Upper lobe of right lung (tissue), 1 donor: ENCODE data around the gene THAP3. TPM values are rescaled to one million over a fixed set of nuclear protein-coding genes. Genes with fewer than 3 reads are reported as not detected.

Source experiments
- ATAC-seq: fragments of 200-7000 bp; cut with Tn5 transposase; one replicate; pipeline ENCODE4 v1.9.1; 2020; ENCODE audit warnings: mild to moderate bottlenecking, moderate library complexity
- DNase-seq: peaks from one replicate; pipeline ENCODE4 v3.0.0-alpha.2; 2020
- H3K27ac ChIP-seq: fragments of 200-600 bp; one replicate; pipeline ENCODE4 v1.8.0; 2022
- H3K27me3 ChIP-seq: fragments of 200-600 bp; one replicate; pipeline ENCODE4 v1.8.0; 2022; ENCODE audit warnings: mild to moderate bottlenecking
- H3K36me3 ChIP-seq: fragments of 200-600 bp; one replicate; pipeline ENCODE4 v1.8.0; 2022
- H3K4me1 ChIP-seq: fragments of 200-600 bp; one replicate; pipeline ENCODE4 v1.8.0; 2022
- H3K4me3 ChIP-seq: fragments of 200-600 bp; one replicate; pipeline ENCODE4 v1.8.0; 2022; ENCODE audit warnings: mild to moderate bottlenecking
- H3K9me3 ChIP-seq: fragments of 200-600 bp; one replicate; pipeline ENCODE4 v1.8.0; 2022
- intact Hi-C: fragments of 100-400 bp; cut with DNase I; formaldehyde crosslinking; loops from one replicate; pipeline ENCODE4 v1.11.0; 2022
- total RNA-seq: library from RNA; stranded (reverse); fragmentation: NEBNext Ultra II Directional; extraction: Animal tissue kit (Norgen Biotek cat#: 25700); gene quantifications from one replicate; pipeline ENCODE4 v1.2.1, GENCODE V29; 2021
- TF ChIP-seq, protein P1 (sequence below): fragments of 200-600 bp; IDR thresholded peaks from one replicate; pipeline ENCODE4 v1.8.0; 2022; ENCODE audit warnings: antibody characterized with exemption
- donor health status: DM: no; HTN: yes; CAD: no; lungs with severe emphysema.

The THAP3 gene
- total RNA-seq, 1 donor from 2014 or later: 15.3 TPM

DNA sequence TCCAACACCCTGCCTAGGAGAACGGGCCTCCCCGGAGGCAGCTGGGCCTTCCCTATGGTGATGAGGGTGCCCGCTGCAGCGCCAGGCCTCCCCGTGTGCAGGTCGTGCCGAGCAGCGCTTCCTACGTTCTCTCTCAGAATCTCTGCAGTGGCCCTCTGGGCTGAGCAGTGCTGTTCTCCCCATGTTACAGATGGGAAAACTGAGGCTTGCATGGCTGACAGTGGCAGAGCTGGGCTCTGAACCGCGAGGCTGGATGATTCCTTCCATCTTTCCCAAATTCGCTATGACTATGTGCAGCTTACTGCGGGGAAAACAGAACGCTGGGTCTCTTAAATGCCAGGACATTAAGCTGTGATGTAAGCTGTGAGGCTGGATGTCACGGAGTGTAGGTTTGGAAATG, 30.9 kb upstream of the THAP3 start:
- Histone ChIP-seq H3K27ac (no peak overlapping the region), H3K36me3 (peaks cover 89% of the 10 kb centered on the region), H3K4me3 (no peak overlapping the region), H3K27me3 (no peaks in the 10 kb centered on the region), H3K4me1 (peaks cover 16% of the 10 kb centered on the region), H3K9me3 (no peaks in the 10 kb centered on the region)
- DNase-seq: no peak
- intact Hi-C loops: no loop called here
- ATAC-seq: no peak
- TF ChIP-seq, protein P1, sequence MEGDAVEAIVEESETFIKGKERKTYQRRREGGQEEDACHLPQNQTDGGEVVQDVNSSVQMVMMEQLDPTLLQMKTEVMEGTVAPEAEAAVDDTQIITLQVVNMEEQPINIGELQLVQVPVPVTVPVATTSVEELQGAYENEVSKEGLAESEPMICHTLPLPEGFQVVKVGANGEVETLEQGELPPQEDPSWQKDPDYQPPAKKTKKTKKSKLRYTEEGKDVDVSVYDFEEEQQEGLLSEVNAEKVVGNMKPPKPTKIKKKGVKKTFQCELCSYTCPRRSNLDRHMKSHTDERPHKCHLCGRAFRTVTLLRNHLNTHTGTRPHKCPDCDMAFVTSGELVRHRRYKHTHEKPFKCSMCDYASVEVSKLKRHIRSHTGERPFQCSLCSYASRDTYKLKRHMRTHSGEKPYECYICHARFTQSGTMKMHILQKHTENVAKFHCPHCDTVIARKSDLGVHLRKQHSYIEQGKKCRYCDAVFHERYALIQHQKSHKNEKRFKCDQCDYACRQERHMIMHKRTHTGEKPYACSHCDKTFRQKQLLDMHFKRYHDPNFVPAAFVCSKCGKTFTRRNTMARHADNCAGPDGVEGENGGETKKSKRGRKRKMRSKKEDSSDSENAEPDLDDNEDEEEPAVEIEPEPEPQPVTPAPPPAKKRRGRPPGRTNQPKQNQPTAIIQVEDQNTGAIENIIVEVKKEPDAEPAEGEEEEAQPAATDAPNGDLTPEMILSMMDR: no peak

DNA sequence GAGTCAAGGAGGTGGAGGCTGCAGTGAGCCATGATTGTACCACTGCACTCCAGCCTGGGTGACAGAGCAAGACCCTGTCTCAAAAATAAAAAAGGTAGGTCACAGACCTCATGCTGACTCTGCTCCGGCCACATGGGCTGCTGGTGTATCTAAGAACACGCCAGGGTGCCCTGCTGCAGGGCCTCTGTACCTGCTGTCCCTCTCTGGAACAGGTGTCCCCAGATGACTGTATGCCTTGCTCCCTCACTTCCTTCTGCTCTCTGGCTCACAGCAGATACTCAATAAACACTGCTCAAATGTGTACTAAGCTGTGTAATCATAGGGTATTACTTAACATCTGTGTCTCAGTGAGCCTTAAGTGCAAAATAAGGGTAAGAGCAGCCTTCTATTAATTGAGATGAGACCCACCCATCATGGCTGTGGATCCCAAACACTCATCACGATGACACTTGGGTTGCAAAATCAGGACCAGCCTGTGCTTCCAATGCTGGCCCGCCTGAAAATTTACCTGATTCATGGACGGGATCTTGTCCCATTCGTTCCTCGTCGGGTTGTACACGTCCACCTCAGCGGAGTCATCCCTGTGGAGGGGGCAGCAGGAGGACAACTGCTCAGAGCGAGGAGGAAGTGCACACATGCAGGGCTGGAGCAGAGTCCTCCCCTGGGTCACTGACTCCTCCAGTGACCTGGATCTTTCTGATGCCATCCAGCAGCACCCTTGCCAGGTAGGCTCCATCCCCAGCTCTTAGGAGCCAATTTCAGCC, 29.5 kb upstream of the THAP3 start:
- DNase-seq: no peak
- intact Hi-C loops: no loop called here
- no peaks in the 10 kb centered on the region for H3K9me3 ChIP-seq
- ATAC-seq: no peak
- peaks cover 76% of the 10 kb centered on the region for H3K36me3 ChIP-seq
- TF ChIP-seq, protein P1: no peak
- no peaks in the 10 kb centered on the region for H3K27me3 ChIP-seq
- no peak overlapping the region for H3K27ac ChIP-seq
- no peak overlapping the region for H3K4me3 ChIP-seq
- peaks cover 29% of the 10 kb centered on the region for H3K4me1 ChIP-seq

DNA sequence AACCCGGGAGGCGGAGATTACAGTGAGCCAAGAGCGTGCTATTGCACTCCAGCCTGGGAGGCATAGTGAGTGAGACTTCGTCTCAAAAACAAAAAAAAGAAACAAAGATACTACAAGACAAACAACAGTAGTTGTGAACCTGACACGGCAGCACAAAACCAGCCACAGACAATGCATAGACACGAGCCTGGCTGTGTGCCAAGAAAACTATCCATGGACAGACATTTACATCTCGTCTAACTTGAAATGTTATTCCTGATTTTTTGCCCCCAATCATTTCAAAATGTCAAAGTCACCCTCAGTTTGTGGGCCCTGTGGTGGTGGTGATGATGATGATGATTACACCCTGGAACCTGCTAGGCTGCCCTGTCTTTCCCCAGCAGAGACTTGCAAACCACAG, 28.3 kb upstream of the THAP3 start:
- Histone ChIP-seq H3K27me3 (no peaks in the 10 kb centered on the region), H3K4me3 (no peak overlapping the region), H3K9me3 (no peaks in the 10 kb centered on the region), H3K4me1 (peaks cover 33% of the 10 kb centered on the region), H3K36me3 (peaks cover 69% of the 10 kb centered on the region), H3K27ac (no peak overlapping the region)
- intact Hi-C loops: no loop called here
- TF ChIP-seq, protein P1: no peak
- ATAC-seq: no peak
- no peak for DNase-seq

DNA sequence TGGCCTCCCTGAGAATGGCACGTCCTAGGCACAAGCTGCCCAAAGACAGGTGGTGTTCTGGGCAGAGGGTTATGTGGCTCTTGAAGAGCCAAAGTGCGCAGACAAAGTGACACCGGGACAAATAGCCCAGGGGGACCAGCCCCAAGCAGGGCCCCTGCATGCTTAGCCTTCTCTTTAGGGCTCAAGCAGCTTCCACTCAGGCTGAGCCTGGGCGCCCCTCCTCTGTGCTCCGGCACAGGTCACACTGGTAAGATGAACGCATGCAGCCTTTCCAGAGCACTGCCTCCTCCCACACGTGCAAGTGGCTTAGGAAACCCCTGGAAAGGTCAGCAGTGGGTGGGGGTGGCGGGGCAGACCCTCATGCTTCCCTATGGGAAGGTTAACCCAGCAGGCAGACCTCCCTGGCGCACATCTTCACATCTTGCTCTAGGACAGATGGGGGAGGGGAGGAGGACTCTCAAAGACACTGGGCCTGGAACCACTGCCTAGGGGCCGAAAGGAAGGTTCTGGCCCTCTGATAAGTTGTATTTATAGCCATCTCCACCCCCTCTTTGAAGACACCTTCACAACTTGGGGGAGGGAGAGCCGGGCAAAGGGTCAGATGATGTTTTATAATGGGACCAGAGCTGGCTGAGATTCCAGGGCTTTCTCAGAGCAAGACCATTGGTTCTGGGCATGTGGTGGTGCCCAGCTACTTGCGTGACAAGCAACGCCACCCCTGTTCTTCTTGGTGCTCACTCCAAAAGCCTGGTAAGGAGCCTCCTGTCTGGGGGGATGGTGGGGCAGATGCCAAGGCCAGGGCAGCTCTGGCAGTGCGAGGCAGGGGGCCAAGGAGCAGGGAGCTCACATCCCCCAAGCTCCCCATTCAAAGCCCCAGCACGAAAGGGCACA, 27.5 kb upstream of the THAP3 start:
- Histone ChIP-seq H3K27ac (no peak overlapping the region), H3K9me3 (no peaks in the 10 kb centered on the region), H3K27me3 (no peaks in the 10 kb centered on the region), H3K36me3 (peaks cover 68% of the 10 kb centered on the region), H3K4me1 (peaks cover 33% of the 10 kb centered on the region), H3K4me3 (no peak overlapping the region)
- intact Hi-C loops: no loop called here
- ATAC-seq: no peak
- DNase-seq: no peak
- TF ChIP-seq, protein P1: no peak

DNA sequence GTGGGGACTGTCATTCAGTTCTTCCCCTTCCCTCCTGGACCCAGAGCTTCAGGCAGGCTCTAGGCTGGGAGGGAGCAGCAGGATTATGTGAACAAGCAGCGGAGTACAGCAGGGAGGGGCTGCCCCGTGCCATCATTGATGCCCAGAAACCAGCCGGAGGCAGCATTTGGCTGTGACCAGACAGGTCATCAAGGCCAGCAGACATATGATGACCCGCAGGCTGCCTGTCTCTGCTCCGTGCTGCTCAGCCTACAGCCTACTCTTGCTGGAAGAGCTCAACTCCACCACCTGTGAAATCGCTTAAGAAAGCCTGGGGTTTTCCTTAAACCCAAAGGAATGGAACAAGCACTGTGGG, 26.9 kb upstream of the THAP3 start:
- intact Hi-C loops: no loop called here
- Histone ChIP-seq H3K27me3 (no peaks in the 10 kb centered on the region), H3K36me3 (peaks cover 61% of the 10 kb centered on the region), H3K9me3 (no peaks in the 10 kb centered on the region), H3K27ac (no peak overlapping the region), H3K4me3 (no peak overlapping the region), H3K4me1 (peaks cover 33% of the 10 kb centered on the region)
- TF ChIP-seq, protein P1: no peak
- no peak for DNase-seq
- ATAC-seq: no peak
